AG10803 (cell line): Measurements from ENCODE around the gene LPP.

Experiments used
- DNase-seq: peaks from one replicate; pipeline ENCODE4 v3.0.0; 2010; ENCODE audit warnings: low read depth
- H3K4me3 ChIP-seq: 2 replicates; pipeline ENCODE4 v1.5.1; 2011; ENCODE audit warnings: mild to moderate bottlenecking, low read length, control low read depth
- CTCF ChIP-seq: conservative IDR thresholded peaks from 2 replicates; pipeline ENCODE4 v1.5.1; 2011; ENCODE audit warnings: mild to moderate bottlenecking, low read length, control low read depth, inconsistent platforms

Gene LPP

GRCh38 chr3:188243124-188243795 lies 89.3 kb downstream of the LPP start:
- no peak for TF ChIP-seq CTCF
- no peak overlapping the region for H3K4me3 ChIP-seq
- no peak for DNase-seq

- H3K4me3 ChIP-seq: no peak overlapping the region
- peak; percentile 81 for DNase-seq
- TF ChIP-seq CTCF: no peak
These were observed 90.5 kb downstream of the LPP start for GRCh38 chr3:188244395-188244861.

GRCh38 chr3:188246905-188247304 lies 92.9 kb downstream of the LPP start:
- TF ChIP-seq CTCF: no peak
- no peak for DNase-seq
- H3K4me3 ChIP-seq: no peak overlapping the region

GRCh38 chr3:188248036-188248561 lies 94.1 kb downstream of the LPP start:
- no peak for DNase-seq
- no peak for TF ChIP-seq CTCF
- no peak overlapping the region for H3K4me3 ChIP-seq

GRCh38 chr3:188253123-188253793 lies 99.3 kb downstream of the LPP start:
- DNase-seq: no peak

GRCh38 chr3:188253800-188254452 lies 100.0 kb downstream of the LPP start:
- TF ChIP-seq CTCF: no peak
- DNase-seq: no peak
- no peak overlapping the region for H3K4me3 ChIP-seq

More at GRCh38 chr3:188253123-188253793, 99.3 kb downstream of the LPP start:
- no peak overlapping the region for H3K4me3 ChIP-seq
- no peak for TF ChIP-seq CTCF
